ENCODE measurements around the gene KAT2A. TPM values are rescaled to one million over a fixed set of nuclear protein-coding genes. Genes with fewer than 3 reads are reported as not detected.

Gene KAT2A
- total and polyA plus RNA-seq, 9 donors: 27.1 to 77.5 (median 57.9) TPM

GRCh38 chr17:42131232-42131631, 10.1 kb upstream of the KAT2A start:
- no peaks in the 10 kb centered on the region for H3K9me3 ChIP-seq
- H3K27me3 ChIP-seq: no peaks in the 10 kb centered on the region
- intact Hi-C loops (cut with DNase I): no loop called here
- TF ChIP-seq EP300 (IDR thresholded peaks at IDR 0.05) (no peak), POLR2A (IDR thresholded peaks at IDR 0.05) (no peak), CTCF (IDR thresholded peaks at IDR 0.05) (no peak)
- WGBS, 3 donors: 90 to 94% (median 93%) methylated on average over 4 of the region's 4 CpGs
- peaks cover 8% of the 10 kb centered on the region for H3K4me1 ChIP-seq (ENCODE audit: insufficient read depth)
- H3K36me3 ChIP-seq: no peaks in the 10 kb centered on the region
- no peak overlapping the region for H3K27ac ChIP-seq
- no peak for DNase-seq
- H3K4me3 ChIP-seq: no peak overlapping the region

DNA sequence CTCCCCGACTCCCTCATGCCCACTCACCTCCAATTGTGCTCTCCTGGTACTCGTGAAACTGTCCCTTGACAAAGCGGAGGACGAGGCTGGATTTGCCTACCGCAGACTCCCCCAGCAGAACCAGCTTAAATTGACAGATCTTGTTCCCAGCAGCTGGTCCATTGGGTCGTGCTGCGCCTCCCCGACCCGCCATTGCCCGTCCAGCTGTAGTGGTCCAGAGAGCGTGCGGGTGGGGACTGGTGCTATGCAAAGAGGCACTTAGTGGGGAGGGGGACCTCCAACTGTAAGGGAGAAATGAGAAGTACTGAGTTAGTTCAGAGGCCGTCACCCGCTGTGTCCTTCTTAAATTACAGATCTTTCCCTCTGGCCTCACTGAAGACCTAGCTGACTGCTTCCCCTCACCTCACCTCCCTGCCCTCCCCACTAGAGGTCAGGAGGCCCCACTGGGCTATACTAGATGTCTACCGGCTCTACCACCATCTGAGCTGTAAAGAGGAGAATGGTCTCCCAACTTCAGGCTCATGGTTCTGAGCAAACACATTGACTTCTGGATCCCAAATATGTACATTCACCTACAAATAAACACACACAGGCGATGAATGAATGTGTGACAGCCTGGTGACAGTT, 9.3 kb upstream of the KAT2A start:
- TF ChIP-seq POLR2A (IDR thresholded peaks at IDR 0.05): no peak
- TF ChIP-seq EP300 (IDR thresholded peaks at IDR 0.05): no peak
- no peak for TF ChIP-seq CTCF (IDR thresholded peaks at IDR 0.05)
- no peak overlapping the region for H3K27ac ChIP-seq
- 90 to 93% (median 92%) methylated on average over 16 of the region's 16 CpGs for WGBS, 3 donors
- peaks cover 5% of the 10 kb centered on the region for H3K4me1 ChIP-seq (ENCODE audit: insufficient read depth)
- H3K9me3 ChIP-seq: no peaks in the 10 kb centered on the region
- no peaks in the 10 kb centered on the region for H3K27me3 ChIP-seq
- intact Hi-C loops (cut with DNase I): no loop called here
- no peak for DNase-seq
- no peak overlapping the region for H3K4me3 ChIP-seq
- no peaks in the 10 kb centered on the region for H3K36me3 ChIP-seq

DNA sequence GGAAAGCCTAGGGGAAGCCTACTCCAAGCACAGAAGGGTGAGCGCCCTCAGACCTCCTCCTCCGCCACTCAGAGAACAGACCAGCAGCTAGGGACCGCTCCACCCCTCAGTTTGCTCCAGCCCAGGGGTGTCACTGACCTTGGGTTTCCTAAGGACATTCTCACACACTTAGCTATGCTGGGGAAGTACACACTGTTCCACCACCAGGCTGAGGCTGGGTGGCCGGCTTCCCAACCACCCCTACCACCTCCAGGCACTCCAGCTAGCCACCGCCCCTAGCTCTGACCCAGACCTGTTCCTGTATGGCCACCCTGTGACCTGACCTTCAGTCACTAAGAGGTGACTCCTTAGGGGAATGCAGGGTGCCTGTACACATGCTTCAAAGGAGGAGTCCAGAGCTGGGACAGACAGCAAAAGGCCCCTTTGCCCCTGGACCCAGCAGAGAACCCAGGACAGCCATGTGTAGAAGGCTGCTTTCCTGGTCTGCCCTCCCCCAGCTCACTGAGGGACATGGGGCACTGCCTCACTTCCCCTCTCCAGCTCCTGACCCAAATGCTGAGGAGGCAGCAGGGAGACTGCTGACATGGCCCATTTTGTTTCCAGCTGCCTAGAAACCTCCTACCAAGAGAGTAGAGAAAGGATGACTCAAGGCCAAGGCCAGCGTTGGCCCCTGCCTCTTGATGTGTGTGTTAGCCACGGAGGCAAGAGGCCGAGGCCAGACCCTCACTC, 8.1 kb upstream of the KAT2A start:
- H3K4me3 ChIP-seq: no peak overlapping the region
- H3K27ac ChIP-seq: no peak overlapping the region
- no peaks in the 10 kb centered on the region for H3K9me3 ChIP-seq
- no peak for DNase-seq
- H3K4me1 ChIP-seq (ENCODE audit: insufficient read depth): peaks cover 5% of the 10 kb centered on the region
- whole genome bisulfite sequencing, 3 donors: 50 to 70% (median 53%) methylated on average over 8 of the region's 8 CpGs
- TF ChIP-seq CTCF (IDR thresholded peaks at IDR 0.05) (no peak), POLR2A (IDR thresholded peaks at IDR 0.05) (no peak), EP300 (IDR thresholded peaks at IDR 0.05) (no peak)
- intact Hi-C loops (cut with DNase I): no loop called here
- H3K36me3 ChIP-seq: no peaks in the 10 kb centered on the region
- no peaks in the 10 kb centered on the region for H3K27me3 ChIP-seq

GRCh38 chr17:42127414-42127813, 6.2 kb upstream of the KAT2A start:
- Histone ChIP-seq H3K36me3 (no peaks in the 10 kb centered on the region), H3K27me3 (no peaks in the 10 kb centered on the region), H3K27ac (no peak overlapping the region), H3K4me3 (no peak overlapping the region), H3K9me3 (no peaks in the 10 kb centered on the region), H3K4me1 (ENCODE audit: insufficient read depth) (peaks cover 5% of the 10 kb centered on the region)
- intact Hi-C loops (cut with DNase I): no loop called here
- no peak for TF ChIP-seq EP300 (IDR thresholded peaks at IDR 0.05)
- no peak for TF ChIP-seq POLR2A (IDR thresholded peaks at IDR 0.05)
- TF ChIP-seq CTCF (IDR thresholded peaks at IDR 0.05): no peak
- WGBS, 3 donors: 88 to 95% (median 93%) methylated on average over 6 of the region's 6 CpGs
- DNase-seq: no peak
